Epithelial cell of proximal tubule (primary cell): Measurements from ENCODE around the gene NKX1-2. TPM values are rescaled to one million over a fixed set of nuclear protein-coding genes. Genes with fewer than 3 reads are reported as not detected.

Experiments used
- DNase-seq: peaks from one replicate; pipeline ENCODE4 v3.0.0-alpha.2; 2011; ENCODE audit warnings: low read depth
- H3K4me3 ChIP-seq: 2 replicates; pipeline ENCODE4 v1.5.1; 2011; ENCODE audit warnings: low read depth, mild to moderate bottlenecking, low read length
- total RNA-seq: library from RNA; depleted of rRNA; stranded (reverse); fragments of >200 nt; gene quantifications from 2 replicates; pipeline ENCODE4 v1.2.3, GENCODE V29; 2015
- TF ChIP-seq, protein P1 (sequence below): conservative IDR thresholded peaks from 2 replicates; pipeline ENCODE4 v1.5.1; 2012; ENCODE audit warnings: low read depth, mild to moderate bottlenecking, low read length

The NKX1-2 gene
- total RNA-seq, 1 donor from 2014 or later, result not detected

DNA sequence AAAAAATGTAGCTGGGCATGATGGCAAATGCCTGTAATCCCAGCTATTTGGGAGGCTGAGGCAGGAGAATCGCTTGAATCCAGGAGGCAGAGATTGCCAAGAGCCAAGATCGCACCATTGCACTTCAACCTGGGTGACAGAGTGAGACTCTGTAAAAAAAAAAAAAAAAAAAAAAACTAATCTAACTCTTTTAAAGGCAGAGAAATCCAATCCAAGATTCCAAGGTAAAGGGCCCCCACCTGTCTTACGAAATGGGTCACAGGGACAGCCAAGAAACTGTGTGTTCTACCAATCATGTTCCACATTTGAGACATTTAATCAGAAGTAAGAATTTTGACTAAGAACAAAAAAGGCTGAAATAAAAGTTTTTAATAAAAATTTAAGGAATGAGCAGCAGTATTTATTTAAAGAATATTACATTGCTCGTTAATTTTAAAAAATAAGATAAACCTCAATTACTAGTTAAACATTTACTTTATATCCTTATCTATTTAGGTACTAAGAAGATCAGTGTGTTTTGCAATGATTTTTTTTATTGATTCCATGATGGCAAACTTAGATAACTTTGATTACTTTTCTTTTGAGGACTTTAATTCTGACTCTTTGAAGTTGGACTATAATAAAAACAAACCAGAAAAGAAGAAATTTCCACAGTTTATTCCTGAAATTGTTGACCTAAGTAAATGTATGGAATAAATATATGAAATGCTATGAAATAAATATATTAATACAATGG is 24.4 kb downstream of the NKX1-2 start:
- no peak for DNase-seq
- TF ChIP-seq, protein P1, sequence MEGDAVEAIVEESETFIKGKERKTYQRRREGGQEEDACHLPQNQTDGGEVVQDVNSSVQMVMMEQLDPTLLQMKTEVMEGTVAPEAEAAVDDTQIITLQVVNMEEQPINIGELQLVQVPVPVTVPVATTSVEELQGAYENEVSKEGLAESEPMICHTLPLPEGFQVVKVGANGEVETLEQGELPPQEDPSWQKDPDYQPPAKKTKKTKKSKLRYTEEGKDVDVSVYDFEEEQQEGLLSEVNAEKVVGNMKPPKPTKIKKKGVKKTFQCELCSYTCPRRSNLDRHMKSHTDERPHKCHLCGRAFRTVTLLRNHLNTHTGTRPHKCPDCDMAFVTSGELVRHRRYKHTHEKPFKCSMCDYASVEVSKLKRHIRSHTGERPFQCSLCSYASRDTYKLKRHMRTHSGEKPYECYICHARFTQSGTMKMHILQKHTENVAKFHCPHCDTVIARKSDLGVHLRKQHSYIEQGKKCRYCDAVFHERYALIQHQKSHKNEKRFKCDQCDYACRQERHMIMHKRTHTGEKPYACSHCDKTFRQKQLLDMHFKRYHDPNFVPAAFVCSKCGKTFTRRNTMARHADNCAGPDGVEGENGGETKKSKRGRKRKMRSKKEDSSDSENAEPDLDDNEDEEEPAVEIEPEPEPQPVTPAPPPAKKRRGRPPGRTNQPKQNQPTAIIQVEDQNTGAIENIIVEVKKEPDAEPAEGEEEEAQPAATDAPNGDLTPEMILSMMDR, result no peak
- no peak overlapping the region for H3K4me3 ChIP-seq

DNA sequence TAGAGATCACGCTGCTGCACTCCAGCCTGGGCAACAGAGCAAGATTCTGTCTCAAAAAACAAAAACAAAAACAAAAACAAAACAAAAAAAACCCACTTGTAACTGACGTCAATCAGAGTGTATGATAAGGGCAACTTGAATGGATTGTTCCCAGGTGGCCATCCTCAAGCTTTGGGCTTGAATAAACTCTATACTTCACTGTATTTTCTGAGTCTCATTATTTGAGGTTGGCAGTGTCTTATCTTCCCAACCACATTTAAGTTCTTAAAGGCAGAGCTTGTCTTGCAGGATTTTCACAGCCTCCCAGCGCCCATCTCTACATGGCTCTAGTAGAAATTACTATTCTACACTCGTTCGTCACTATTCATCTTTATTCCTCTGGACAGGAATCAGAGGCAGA is 26.0 kb downstream of the NKX1-2 start:
- H3K4me3 ChIP-seq, result no peak overlapping the region
- no peak for DNase-seq
- TF ChIP-seq, protein P1, result no peak

DNA sequence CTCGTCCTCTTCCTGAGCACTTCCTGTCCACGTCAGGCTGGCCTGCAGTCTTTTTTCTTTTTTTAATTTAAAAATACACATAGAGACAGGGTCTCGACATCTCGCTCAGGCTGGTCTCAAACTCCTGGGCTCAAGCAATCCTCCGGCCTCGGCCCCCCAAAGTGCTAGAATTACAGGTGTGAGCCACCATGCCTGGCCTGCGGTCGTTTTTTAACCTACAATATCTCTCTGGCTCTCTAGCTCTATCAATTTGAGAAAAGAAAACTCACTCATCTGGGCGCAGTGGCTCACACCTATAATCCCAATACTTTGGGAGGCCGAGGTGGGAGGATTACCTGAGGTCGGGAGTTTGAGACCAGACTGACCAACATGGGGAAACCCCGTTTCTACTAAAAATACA is 27.1 kb downstream of the NKX1-2 start:
- no peak for DNase-seq
- TF ChIP-seq, protein P1, result no peak
- no peak overlapping the region for H3K4me3 ChIP-seq

DNA sequence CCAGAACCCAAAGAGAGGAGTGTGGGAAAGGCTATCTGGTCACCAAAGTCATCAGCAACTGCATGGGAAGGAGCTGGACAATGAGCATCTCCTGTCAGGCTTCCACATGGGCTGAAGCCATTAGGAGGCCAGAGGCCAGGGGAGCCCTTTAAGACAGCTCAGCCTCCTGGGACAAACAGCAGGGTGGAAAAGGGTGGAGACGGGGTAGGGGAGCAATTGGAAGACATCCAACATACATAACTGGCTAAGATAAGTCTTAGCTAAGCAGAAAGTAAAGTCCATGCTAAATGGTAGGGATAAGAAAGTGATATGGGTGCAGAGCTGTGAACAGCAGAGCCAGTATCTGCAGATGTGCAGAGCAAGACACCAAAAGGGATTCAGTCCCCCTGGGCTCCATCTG is 29.6 kb downstream of the NKX1-2 start:
- DNase-seq, result no peak
- TF ChIP-seq, protein P1, result no peak
- no peak overlapping the region for H3K4me3 ChIP-seq

DNA sequence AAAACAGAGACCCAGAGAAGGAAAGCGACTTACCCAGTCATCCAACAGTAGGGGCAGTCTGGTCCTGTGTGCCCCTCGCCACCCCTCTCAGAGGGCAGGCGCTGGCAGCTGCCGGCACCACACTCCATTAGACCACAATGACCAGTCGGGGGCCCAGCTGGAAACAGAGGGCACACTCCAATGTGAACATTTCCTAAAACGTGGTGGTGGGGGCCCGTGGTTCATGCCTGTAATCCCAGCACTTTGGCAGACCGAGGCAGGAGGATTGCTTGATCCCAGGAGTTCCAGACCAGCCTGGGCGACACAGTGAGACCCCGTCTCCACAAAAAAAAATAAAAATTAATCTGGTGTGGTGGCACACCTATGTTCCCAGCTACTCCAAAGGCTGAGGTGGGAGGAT is 30.2 kb downstream of the NKX1-2 start:
- TF ChIP-seq, protein P1, result no peak
- no peak for DNase-seq
- no peak overlapping the region for H3K4me3 ChIP-seq

DNA sequence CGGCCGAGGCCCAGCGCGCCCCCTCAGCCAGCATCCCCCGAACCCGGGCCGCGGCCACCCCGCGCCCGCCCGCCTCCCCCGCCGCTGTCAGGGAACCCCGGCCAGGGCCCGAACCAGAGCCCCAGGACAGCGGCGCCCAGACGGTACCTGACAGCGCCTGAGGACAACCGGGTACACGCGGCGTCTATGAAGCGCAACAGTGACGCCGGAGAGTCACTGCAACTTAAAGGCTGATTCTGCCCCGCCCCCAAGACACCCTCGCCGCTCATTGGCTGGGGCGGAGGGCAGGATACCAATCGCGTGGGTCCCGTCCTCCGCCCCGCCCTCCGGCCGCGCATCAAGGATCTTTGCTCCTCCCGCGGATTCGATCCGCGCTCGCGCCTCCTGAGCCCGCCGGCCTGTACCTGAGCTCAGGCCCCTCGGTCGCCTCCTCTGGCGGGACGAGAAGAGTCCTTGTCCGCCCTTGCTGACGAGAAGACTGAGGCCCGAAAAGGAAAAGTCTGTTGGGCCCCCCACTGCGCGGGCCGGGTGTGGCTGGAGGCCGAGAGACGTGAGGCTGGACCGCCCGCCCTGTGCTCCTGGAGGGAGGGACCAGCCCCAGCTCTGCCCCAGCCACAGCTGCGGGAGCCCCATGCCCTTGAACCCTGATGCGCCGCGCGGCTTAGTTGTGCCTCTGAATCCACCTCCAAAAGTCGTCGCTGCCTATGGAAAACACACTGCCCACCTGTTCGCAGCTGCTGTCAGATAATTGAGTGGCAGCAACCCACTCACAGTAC is 30.9 kb downstream of the NKX1-2 start, which contains the start of gene OAT:
OAT (minus strand) TSS at position 198 of the 776 bp plus-strand sequence. CDS start 6,752 bp downstream, outside the sequence.
- DNase-seq, result peak; percentile 32
- TF ChIP-seq, protein P1, result peak; percentile 8
- peak within 1 kb of the TSS; percentile 85 for H3K4me3 ChIP-seq
